SK-N-SH (cell line): Measurements from ENCODE around the gene PCED1A.

Experiments
- POLR2AphosphoS5 ChIP-seq: IDR thresholded peaks from 2 replicates; pipeline ENCODE4 v1.6.1; 2012; ENCODE audit warnings: low read depth, low read length
- TAF1 ChIP-seq: IDR thresholded peaks from 2 replicates; pipeline ENCODE4 v1.6.1; 2012; ENCODE audit warnings: low read depth, mild to moderate bottlenecking, low read length, moderate library complexity, borderline replicate concordance
- YY1 ChIP-seq: IDR thresholded peaks from 2 replicates; pipeline ENCODE4 v1.4.0; 2012; ENCODE audit warnings: low read depth, mild to moderate bottlenecking
- TF ChIP-seq, protein P1 (sequence below): fragments of 200-600 bp; sonication (generic); IDR thresholded peaks from 2 replicates; pipeline ENCODE4 v1.6.1; 2017; ENCODE audit warnings: antibody characterized with exemption, mild to moderate bottlenecking, moderate library complexity
- TF ChIP-seq, protein P2 (sequence below): IDR thresholded peaks from 2 replicates; pipeline ENCODE4 v1.4.0; 2012; ENCODE audit warnings: low read depth
- TF ChIP-seq, protein P3 (sequence below): IDR thresholded peaks from 2 replicates; pipeline ENCODE4 v1.4.0; 2012; ENCODE audit warnings: low read depth, borderline replicate concordance
- TF ChIP-seq, protein P4 (sequence below): IDR thresholded peaks from 2 replicates; pipeline ENCODE4 v1.4.0; 2012; ENCODE audit warnings: low read depth, borderline replicate concordance

DNA sequence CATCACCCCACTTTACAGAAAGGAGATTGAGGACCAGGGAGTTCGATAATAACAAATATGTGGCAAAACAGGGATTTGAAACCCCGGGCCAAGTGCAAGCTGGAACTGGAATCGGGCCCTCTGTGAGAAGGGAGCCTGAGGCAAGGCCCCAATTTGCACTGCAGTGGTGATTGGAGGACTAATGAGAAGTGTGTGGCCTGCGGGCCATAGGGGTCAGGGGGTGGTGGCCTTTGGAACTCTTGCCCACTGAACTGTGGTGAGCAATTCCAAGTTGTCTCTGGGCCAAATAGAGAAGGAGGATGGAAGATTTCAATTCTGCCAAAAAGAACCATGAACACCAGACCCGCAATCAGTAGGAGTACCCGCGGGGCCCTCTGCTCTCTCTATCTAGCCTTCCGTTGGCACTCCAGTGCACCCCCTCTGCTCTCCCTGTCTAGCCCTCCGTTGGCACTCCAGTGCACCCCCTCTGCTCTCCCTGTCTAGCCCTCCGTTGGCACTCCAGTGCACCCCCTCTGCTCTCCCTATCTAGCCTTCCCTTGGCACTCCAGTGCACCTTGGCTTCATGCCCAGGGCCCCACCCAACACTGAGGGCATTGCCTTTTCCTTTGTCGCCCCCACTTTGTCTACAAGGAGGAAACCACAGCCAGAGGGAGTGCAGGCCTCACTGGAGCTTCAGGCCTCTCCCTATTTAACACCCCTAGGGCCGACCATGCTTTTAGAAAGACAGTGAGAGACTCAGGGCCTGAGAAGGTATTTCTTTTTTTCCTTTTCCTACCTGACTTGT is 26.8 kb upstream of the PCED1A start:
- TF ChIP-seq, protein P1, sequence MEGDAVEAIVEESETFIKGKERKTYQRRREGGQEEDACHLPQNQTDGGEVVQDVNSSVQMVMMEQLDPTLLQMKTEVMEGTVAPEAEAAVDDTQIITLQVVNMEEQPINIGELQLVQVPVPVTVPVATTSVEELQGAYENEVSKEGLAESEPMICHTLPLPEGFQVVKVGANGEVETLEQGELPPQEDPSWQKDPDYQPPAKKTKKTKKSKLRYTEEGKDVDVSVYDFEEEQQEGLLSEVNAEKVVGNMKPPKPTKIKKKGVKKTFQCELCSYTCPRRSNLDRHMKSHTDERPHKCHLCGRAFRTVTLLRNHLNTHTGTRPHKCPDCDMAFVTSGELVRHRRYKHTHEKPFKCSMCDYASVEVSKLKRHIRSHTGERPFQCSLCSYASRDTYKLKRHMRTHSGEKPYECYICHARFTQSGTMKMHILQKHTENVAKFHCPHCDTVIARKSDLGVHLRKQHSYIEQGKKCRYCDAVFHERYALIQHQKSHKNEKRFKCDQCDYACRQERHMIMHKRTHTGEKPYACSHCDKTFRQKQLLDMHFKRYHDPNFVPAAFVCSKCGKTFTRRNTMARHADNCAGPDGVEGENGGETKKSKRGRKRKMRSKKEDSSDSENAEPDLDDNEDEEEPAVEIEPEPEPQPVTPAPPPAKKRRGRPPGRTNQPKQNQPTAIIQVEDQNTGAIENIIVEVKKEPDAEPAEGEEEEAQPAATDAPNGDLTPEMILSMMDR = no peak
- TF ChIP-seq, protein P2, sequence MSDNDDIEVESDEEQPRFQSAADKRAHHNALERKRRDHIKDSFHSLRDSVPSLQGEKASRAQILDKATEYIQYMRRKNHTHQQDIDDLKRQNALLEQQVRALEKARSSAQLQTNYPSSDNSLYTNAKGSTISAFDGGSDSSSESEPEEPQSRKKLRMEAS = no peak
- no peak for TF ChIP-seq TAF1
- no peak for TF ChIP-seq YY1
- no peak for TF ChIP-seq POLR2AphosphoS5
- TF ChIP-seq, protein P3, sequence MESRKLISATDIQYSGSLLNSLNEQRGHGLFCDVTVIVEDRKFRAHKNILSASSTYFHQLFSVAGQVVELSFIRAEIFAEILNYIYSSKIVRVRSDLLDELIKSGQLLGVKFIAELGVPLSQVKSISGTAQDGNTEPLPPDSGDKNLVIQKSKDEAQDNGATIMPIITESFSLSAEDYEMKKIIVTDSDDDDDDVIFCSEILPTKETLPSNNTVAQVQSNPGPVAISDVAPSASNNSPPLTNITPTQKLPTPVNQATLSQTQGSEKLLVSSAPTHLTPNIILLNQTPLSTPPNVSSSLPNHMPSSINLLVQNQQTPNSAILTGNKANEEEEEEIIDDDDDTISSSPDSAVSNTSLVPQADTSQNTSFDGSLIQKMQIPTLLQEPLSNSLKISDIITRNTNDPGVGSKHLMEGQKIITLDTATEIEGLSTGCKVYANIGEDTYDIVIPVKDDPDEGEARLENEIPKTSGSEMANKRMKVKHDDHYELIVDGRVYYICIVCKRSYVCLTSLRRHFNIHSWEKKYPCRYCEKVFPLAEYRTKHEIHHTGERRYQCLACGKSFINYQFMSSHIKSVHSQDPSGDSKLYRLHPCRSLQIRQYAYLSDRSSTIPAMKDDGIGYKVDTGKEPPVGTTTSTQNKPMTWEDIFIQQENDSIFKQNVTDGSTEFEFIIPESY = no peak
- TF ChIP-seq, protein P4, sequence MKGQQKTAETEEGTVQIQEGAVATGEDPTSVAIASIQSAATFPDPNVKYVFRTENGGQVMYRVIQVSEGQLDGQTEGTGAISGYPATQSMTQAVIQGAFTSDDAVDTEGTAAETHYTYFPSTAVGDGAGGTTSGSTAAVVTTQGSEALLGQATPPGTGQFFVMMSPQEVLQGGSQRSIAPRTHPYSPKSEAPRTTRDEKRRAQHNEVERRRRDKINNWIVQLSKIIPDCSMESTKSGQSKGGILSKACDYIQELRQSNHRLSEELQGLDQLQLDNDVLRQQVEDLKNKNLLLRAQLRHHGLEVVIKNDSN = no peak
